ENCODE results near the gene KDM5A. TPM values are rescaled to one million over a fixed set of nuclear protein-coding genes. Genes with fewer than 3 reads are reported as not detected.
"Not testable (repeated sequence)": the region's sequence is repeated elsewhere in the genome, so short reads cannot be mapped to it uniquely, and the experiment has no call there.

The KDM5A gene
- total RNA-seq, 2 experiments from 2014 or later, result 39.6 to 88.8 TPM

DNA sequence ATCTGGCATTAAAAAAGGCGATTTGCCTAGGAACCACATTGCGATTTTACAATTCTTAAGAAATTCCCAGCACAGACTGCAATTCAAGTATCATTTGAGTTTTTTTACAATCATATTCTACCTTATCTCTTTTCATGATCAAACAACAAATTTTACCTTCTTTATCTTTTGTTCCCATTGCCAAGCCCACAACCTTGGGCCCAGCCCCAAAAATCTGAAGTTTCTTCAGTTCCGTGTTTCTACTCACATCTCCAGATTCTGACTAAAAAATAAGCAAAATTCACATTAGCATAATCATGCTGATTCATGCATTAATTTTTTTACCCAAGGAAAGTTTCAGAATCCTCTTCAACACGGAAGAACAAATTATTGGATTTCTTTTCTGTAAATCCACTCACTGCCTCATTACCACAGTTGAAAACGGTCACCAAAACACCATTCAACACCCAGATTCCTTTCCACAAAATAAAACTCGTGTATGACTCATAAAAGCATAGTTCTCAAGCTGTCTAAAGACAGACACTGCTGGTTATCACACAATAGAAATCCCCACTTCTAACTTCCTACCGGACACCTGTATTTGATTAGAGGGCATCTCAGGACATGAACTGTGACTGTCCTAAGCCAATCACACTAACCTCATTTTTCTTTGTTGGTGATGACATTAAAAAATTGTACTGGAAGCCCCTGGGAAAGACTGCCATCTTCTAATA, 32.7 kb downstream of the KDM5A start:
- Histone ChIP-seq H3K79me2 (ENCODE audit: insufficient read depth, low read depth, low read length) (no peaks in the 10 kb centered on the region), H2AFZ (ENCODE audit: low read length) (no peak overlapping the region), H3K4me3 (ENCODE audit: low read depth, low read length, poor library complexity, severe bottlenecking) (no peak overlapping the region), H4K20me1 (ENCODE audit: insufficient read depth, low read length) (no peaks in the 10 kb centered on the region), H3K36me3 (ENCODE audit: insufficient read depth, low read length) (peaks cover 94% of the 10 kb centered on the region), H3K4me2 (ENCODE audit: low read length) (no peak overlapping the region), H3K4me1 (ENCODE audit: insufficient read depth, low read length, poor library complexity, severe bottlenecking) (no peaks in the 10 kb centered on the region), H3K9me2 (ENCODE audit: insufficient read depth, low read length) (no peaks in the 10 kb centered on the region), H3K9me3 (ENCODE audit: low read length) (no peaks in the 10 kb centered on the region), H3K27ac (ENCODE audit: low read depth, low read length, poor library complexity, severe bottlenecking) (no peak overlapping the region)
- intact Hi-C loops (cut with micrococcal nuclease; ENCODE audit: unreplicated experiment), result no loop called here
- TF ChIP-seq CTCF (conservative IDR thresholded peaks at IDR 0.05; ENCODE audit: low read length) (no peak), EZH2phosphoT487 (IDR thresholded peaks at IDR 0.05; ENCODE audit: borderline replicate concordance, low read depth, low read length) (no peak)
- BruUV-seq (replicated peaks), result no TSS peak
- POLR2A ChIA-PET, result interaction anchor here (0.6 kb wide), 1 partner anchor 73 kb away, joined by 5 read pairs; no protein-coding TSS in a partner anchor
- no peak for DNase-seq (ENCODE audit: low spot score)
- CTCF ChIA-PET (ENCODE audit: unreplicated experiment), result no interaction called here

DNA sequence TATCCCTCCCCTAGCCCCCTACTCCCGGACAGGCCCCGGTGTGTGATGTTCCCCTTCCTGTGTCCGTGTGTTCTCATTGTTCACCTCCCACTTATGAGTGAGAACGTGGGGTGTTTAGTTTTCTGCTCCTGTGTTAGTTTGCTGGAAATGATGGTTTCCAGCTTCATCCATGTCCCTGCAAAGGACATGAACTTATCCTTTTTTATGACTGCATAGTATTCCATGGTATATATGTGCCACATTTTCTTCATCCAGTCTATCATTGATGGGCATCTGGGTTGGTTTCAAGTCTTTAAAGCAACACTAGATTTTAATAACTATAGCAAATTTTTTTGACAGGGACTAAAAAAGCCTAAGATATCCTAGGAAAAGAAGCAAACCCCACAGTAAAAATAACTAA, 37.9 kb downstream of the KDM5A start:
- DNase-seq (ENCODE audit: low spot score); BruUV-seq (replicated peaks); intact Hi-C loops (cut with micrococcal nuclease; ENCODE audit: unreplicated experiment); CTCF ChIA-PET (ENCODE audit: unreplicated experiment); H3K9me2 ChIP-seq (ENCODE audit: insufficient read depth, low read length); H3K4me1 ChIP-seq (ENCODE audit: insufficient read depth, low read length, poor library complexity, severe bottlenecking); H3K9me3 ChIP-seq (ENCODE audit: low read length); H3K4me3 ChIP-seq (ENCODE audit: low read depth, low read length, poor library complexity, severe bottlenecking); H3K79me2 ChIP-seq (ENCODE audit: insufficient read depth, low read depth, low read length); H3K27ac ChIP-seq (ENCODE audit: low read depth, low read length, poor library complexity, severe bottlenecking); H3K4me2 ChIP-seq (ENCODE audit: low read length); H4K20me1 ChIP-seq (ENCODE audit: insufficient read depth, low read length); H2AFZ ChIP-seq (ENCODE audit: low read length): not testable (repeated sequence)
- POLR2A ChIA-PET, result interaction anchor here (1.4 kb wide), 1 partner anchor 10 kb away, joined by 3 read pairs; no protein-coding TSS in a partner anchor
- peaks cover 80% of the 10 kb centered on the region for H3K36me3 ChIP-seq (ENCODE audit: insufficient read depth, low read length)

GRCh38 chr12:349625-350024, 39.5 kb downstream of the KDM5A start:
- BruUV-seq (replicated peaks); H3K4me1 ChIP-seq (ENCODE audit: insufficient read depth, low read length, poor library complexity, severe bottlenecking); H2AFZ ChIP-seq (ENCODE audit: low read length); DNase-seq (ENCODE audit: low spot score); H3K79me2 ChIP-seq (ENCODE audit: insufficient read depth, low read depth, low read length); H3K9me3 ChIP-seq (ENCODE audit: low read length); H3K27ac ChIP-seq (ENCODE audit: low read depth, low read length, poor library complexity, severe bottlenecking); H3K4me3 ChIP-seq (ENCODE audit: low read depth, low read length, poor library complexity, severe bottlenecking); H4K20me1 ChIP-seq (ENCODE audit: insufficient read depth, low read length); H3K9me2 ChIP-seq (ENCODE audit: insufficient read depth, low read length); H3K4me2 ChIP-seq (ENCODE audit: low read length); intact Hi-C loops (cut with micrococcal nuclease; ENCODE audit: unreplicated experiment): not testable (repeated sequence)
- POLR2A ChIA-PET, result interaction anchor here (1.4 kb wide), 1 partner anchor 11 kb away, joined by 3 read pairs; no protein-coding TSS in a partner anchor
- CTCF ChIA-PET (ENCODE audit: unreplicated experiment), result interaction anchor here (0.6 kb wide), 1 partner anchor 40 kb away, joined by 3 read pairs; no protein-coding TSS in a partner anchor
- H3K36me3 ChIP-seq (ENCODE audit: insufficient read depth, low read length), result peaks cover 73% of the 10 kb centered on the region

DNA sequence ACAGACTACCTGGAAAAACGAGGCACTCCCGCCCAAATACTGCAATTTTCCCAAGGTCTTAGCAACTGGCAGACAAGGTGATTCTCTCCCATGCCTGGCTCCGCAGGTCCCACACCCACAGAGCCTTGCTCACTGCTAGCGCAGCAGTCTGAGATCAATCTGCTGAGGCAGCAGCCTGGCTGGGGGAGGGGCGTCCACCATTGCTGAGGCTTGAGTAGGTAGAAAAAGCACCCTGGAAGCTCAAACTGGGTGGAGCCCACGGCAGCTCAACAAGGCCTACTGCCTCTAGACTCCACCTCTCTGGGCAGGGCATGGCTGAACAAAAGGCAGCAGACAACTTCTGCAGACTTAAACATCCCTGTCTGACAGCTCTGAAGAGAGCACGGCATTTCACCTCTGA, 46.1 kb downstream of the KDM5A start:
- ChIA-PET POLR2A (interaction anchor here (0.9 kb wide), 1 partner anchor 46 kb away, joined by 3 read pairs; the partner anchor contains the start of gene KDM5A), CTCF (ENCODE audit: unreplicated experiment) (interaction anchor here (0.6 kb wide), 1 partner anchor 25 kb away, joined by 3 read pairs; no protein-coding TSS in a partner anchor)
- H3K4me2 ChIP-seq (ENCODE audit: low read length); H3K27ac ChIP-seq (ENCODE audit: low read depth, low read length, poor library complexity, severe bottlenecking); H3K4me3 ChIP-seq (ENCODE audit: low read depth, low read length, poor library complexity, severe bottlenecking); BruUV-seq (replicated peaks); H3K9me2 ChIP-seq (ENCODE audit: insufficient read depth, low read length); H3K4me1 ChIP-seq (ENCODE audit: insufficient read depth, low read length, poor library complexity, severe bottlenecking); DNase-seq (ENCODE audit: low spot score); intact Hi-C loops (cut with micrococcal nuclease; ENCODE audit: unreplicated experiment); H3K9me3 ChIP-seq (ENCODE audit: low read length); H4K20me1 ChIP-seq (ENCODE audit: insufficient read depth, low read length); H3K79me2 ChIP-seq (ENCODE audit: insufficient read depth, low read depth, low read length); H2AFZ ChIP-seq (ENCODE audit: low read length): not testable (repeated sequence)
- peaks cover 67% of the 10 kb centered on the region for H3K36me3 ChIP-seq (ENCODE audit: insufficient read depth, low read length)
